ENCODE results near the gene HLA-DPB1. TPM values are rescaled to one million over a fixed set of nuclear protein-coding genes. Genes with fewer than 3 reads are reported as not detected.

Gene HLA-DPB1
- total RNA-seq, 1 experiment from 2014 or later = 18.3 TPM

- intact Hi-C loops (cut with micrococcal nuclease; ENCODE audit: unreplicated experiment) = no loop called here
- Mint-ChIP-seq H3K9me3 (ENCODE audit: low read depth, unreplicated experiment) (no peaks in the 10 kb centered on the region), H3K27ac (ENCODE audit: unreplicated experiment) (no peak overlapping the region), H3K27me3 (ENCODE audit: unreplicated experiment) (peaks cover 90% of the 10 kb centered on the region), H3K4me1 (ENCODE audit: low read depth, unreplicated experiment) (no peaks in the 10 kb centered on the region), H3K4me3 (ENCODE audit: low read depth, unreplicated experiment) (no peak overlapping the region), H3K36me3 (ENCODE audit: insufficient read depth, unreplicated experiment) (no peaks in the 10 kb centered on the region)
- TF ChIP-seq, protein P1, sequence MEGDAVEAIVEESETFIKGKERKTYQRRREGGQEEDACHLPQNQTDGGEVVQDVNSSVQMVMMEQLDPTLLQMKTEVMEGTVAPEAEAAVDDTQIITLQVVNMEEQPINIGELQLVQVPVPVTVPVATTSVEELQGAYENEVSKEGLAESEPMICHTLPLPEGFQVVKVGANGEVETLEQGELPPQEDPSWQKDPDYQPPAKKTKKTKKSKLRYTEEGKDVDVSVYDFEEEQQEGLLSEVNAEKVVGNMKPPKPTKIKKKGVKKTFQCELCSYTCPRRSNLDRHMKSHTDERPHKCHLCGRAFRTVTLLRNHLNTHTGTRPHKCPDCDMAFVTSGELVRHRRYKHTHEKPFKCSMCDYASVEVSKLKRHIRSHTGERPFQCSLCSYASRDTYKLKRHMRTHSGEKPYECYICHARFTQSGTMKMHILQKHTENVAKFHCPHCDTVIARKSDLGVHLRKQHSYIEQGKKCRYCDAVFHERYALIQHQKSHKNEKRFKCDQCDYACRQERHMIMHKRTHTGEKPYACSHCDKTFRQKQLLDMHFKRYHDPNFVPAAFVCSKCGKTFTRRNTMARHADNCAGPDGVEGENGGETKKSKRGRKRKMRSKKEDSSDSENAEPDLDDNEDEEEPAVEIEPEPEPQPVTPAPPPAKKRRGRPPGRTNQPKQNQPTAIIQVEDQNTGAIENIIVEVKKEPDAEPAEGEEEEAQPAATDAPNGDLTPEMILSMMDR (IDR thresholded peaks at IDR 0.05; ENCODE audit: unreplicated experiment) = no peak
- no peak for DNase-seq
- no TSS peak for BruUV-seq (replicated peaks)
- CTCF ChIA-PET = no interaction called here
These were observed 3.8 kb downstream of the HLA-DPB1 start for GRCh38 chr6:33079580-33079979.

- Mint-ChIP-seq H3K27me3 (ENCODE audit: unreplicated experiment) (peaks cover 99% of the 10 kb centered on the region), H3K9me3 (ENCODE audit: low read depth, unreplicated experiment) (no peaks in the 10 kb centered on the region), H3K4me3 (ENCODE audit: low read depth, unreplicated experiment) (peak overlapping the region; percentile 15), H3K27ac (ENCODE audit: unreplicated experiment) (no peak overlapping the region), H3K36me3 (ENCODE audit: insufficient read depth, unreplicated experiment) (no peaks in the 10 kb centered on the region), H3K4me1 (ENCODE audit: low read depth, unreplicated experiment) (no peaks in the 10 kb centered on the region)
- intact Hi-C loops (cut with micrococcal nuclease; ENCODE audit: unreplicated experiment) = no loop called here
- TF ChIP-seq, protein P1 (IDR thresholded peaks at IDR 0.05; ENCODE audit: unreplicated experiment) = no peak
- CTCF ChIA-PET = interaction anchor here (0.7 to 0.8 kb wide), 2 partner anchors 48 to 96 kb away, joined by 3 read pairs; no protein-coding TSS in a partner anchor
- no peak for DNase-seq
- no TSS peak for BruUV-seq (replicated peaks)
These were observed 4.6 kb downstream of the HLA-DPB1 start for GRCh38 chr6:33080127-33081089.

- no peaks in the 10 kb centered on the region for H3K4me1 Mint-ChIP-seq (ENCODE audit: low read depth, unreplicated experiment)
- H3K27ac Mint-ChIP-seq (ENCODE audit: unreplicated experiment) = no peak overlapping the region
- no peak overlapping the region for H3K4me3 Mint-ChIP-seq (ENCODE audit: low read depth, unreplicated experiment)
- no TSS peak for BruUV-seq (replicated peaks)
- no peaks in the 10 kb centered on the region for H3K9me3 Mint-ChIP-seq (ENCODE audit: low read depth, unreplicated experiment)
- H3K36me3 Mint-ChIP-seq (ENCODE audit: insufficient read depth, unreplicated experiment) = no peaks in the 10 kb centered on the region
- H3K27me3 Mint-ChIP-seq (ENCODE audit: unreplicated experiment) = peaks cover 100% of the 10 kb centered on the region
- CTCF ChIA-PET = interaction anchor here (0.7 to 1.1 kb wide), 4 partner anchors 49 to 300 kb away, joined by 3 to 4 read pairs (median 3); no protein-coding TSS in a partner anchor
- intact Hi-C loops (cut with micrococcal nuclease; ENCODE audit: unreplicated experiment) = no loop called here
- TF ChIP-seq, protein P1 (IDR thresholded peaks at IDR 0.05; ENCODE audit: unreplicated experiment) = no peak
- no peak for DNase-seq
These were observed 5.5 kb downstream of the HLA-DPB1 start for GRCh38 chr6:33081098-33081824.

- no peaks in the 10 kb centered on the region for H3K36me3 Mint-ChIP-seq (ENCODE audit: insufficient read depth, unreplicated experiment)
- TF ChIP-seq, protein P1 (IDR thresholded peaks at IDR 0.05; ENCODE audit: unreplicated experiment) = no peak
- no peak overlapping the region for H3K4me3 Mint-ChIP-seq (ENCODE audit: low read depth, unreplicated experiment)
- no peak overlapping the region for H3K27ac Mint-ChIP-seq (ENCODE audit: unreplicated experiment)
- H3K9me3 Mint-ChIP-seq (ENCODE audit: low read depth, unreplicated experiment) = no peaks in the 10 kb centered on the region
- CTCF ChIA-PET = interaction anchor here (1.3 kb wide), 1 partner anchor 65 kb away, joined by 3 read pairs; no protein-coding TSS in a partner anchor
- H3K4me1 Mint-ChIP-seq (ENCODE audit: low read depth, unreplicated experiment) = no peaks in the 10 kb centered on the region
- DNase-seq = peak; percentile 50
- intact Hi-C loops (cut with micrococcal nuclease; ENCODE audit: unreplicated experiment) = loop anchor here (2.0 kb wide), 1 partner anchor 68 kb away; no protein-coding TSS in a partner anchor
- H3K27me3 Mint-ChIP-seq (ENCODE audit: unreplicated experiment) = peaks cover 99% of the 10 kb centered on the region
- no TSS peak for BruUV-seq (replicated peaks)
These were observed 6.9 kb downstream of the HLA-DPB1 start for GRCh38 chr6:33082702-33083101.
